GM21381 (cell line): ENCODE measurements around the gene WDR18.
"Not testable (repeated sequence)": the region's sequence is repeated elsewhere in the genome, so short reads cannot be mapped to it uniquely, and the experiment has no call there.

Source experiments
- ATAC-seq: cut with Tn5 transposase; IDR thresholded peaks from one replicate; pipeline ENCODE4 v1.9.1; 2021; ENCODE audit warnings: mild to moderate bottlenecking, moderate library complexity; ENCODE audit not compliant: unreplicated experiment

Gene WDR18

GRCh38 chr19:1018393-1018792 is 34.2 kb downstream of the WDR18 start:
- ATAC-seq: no peak

- ATAC-seq: no peak
Observed at GRCh38 chr19:1018932-1019615, 34.9 kb downstream of the WDR18 start.

DNA sequence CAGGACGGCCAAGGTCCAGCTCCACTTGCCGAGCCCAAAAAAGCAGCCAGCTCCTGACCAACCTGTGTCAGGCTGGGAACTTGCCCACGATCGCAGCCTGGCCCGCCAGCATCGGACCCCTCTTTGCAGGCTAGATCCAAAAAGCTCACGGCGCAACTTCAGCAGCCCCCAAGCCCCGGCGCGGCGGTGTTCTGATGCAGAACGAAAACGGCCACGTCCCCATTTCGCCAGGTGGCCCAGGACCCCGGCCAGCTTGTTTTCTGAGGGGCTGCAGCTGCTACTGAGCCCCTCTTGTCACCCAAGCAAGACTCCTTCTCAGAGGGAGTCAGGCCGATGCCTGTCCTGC is 35.4 kb downstream of the WDR18 start:
- ATAC-seq: no peak

DNA sequence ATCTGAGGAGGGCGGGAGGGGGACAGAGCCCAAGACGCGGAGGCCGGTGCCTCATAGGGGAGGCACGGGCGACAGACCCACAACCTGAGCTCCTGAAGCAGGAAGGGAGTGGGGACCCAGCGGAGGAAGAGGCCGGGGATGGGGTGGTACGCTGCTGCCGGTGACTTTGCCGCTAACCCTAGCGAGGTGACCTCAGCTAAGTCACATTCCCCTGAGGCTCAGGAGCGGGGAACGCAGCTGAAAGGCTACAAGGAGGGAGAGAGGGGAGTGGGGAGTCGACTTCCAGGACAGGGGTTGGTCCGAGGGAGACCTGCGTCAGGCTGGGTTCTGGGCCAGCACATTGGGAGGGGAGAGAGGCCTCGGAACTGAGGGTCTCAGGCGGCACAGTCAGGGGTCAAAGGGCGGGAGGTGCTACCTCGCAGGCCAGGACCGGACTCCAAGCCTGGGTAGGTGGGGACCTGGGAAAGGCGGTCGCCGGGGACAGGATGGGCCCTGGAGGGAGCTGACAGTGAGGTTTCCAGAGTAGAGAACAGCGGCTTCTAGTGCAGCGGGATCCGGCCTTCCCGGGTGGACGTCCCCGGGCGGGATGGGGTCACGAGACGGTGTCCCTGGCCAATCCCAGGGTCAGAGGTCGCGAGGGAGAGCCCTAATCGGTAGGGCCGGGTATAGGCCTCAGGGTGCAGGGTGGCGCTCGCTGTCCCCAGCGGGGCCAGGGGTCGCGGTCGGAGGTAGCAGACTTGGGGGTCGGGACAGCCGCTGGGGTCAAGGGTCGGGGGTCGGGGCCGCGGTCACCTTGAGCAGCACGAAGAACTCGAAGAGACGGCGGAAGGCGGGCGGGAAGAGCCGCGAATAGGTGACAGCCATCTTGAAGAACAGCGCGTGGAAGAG is 36.1 kb downstream of the WDR18 start:
- ATAC-seq: no peak

- ATAC-seq: peak; percentile 74
Observed at GRCh38 chr19:1020868-1021425, 36.8 kb downstream of the WDR18 start, which contains the start of gene TMEM259. TMEM259 (minus strand) TSS chr19:1021123; CDS start chr19:1020996, 127 bp downstream.

- ATAC-seq: not testable (repeated sequence)
Observed at GRCh38 chr19:1023883-1024188, 39.7 kb downstream of the WDR18 start.

GRCh38 chr19:1025080-1025479 is 40.9 kb downstream of the WDR18 start:
- not testable (repeated sequence) for ATAC-seq

DNA sequence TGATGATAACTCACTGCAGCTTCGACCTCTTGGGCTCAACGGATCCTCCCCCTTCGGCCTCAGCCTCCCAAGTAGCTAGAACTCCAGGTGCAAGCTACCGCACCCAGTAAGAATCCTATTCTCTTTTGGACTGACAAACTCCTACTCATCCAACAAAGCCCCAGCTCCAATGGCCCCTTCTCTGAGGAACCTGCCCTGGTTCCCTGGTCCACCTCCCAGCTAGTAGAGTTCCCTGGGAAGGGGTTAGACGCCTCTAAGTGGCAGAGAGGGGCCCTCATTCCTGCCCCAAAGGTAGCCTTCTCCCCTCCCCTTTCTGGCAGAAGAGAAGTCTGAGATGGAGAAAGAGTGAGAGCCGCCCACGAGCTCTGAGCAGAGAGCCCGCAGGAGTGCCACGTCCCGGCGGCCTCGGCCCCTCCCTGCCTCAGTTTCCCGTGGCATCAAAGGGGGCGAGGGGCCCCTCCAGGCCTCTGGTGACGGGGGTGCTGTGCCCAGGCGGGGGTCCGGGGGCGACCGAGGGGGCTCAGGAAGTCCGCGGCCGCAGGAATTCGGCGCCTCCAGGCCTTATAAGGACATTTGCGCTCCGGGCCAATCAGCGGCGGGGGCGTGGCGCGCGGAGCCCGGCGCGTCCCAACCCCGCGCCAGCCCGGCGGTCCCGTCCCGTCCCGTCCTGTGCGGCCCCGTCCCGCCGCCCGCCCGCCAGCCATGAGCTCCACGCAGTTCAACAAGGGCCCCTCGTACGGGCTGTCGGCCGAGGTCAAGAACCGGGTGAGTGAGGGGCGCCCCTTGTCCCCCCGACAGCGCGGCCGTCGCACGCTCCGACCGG is 42.0 kb downstream of the WDR18 start, which contains the start of gene CNN2:
Gene CNN2, plus strand, starts transcription at position 649 of the 823 bp plus-strand sequence. Its CDS starts 54 bp downstream, at position 703.
- ATAC-seq: peak; percentile 53

DNA sequence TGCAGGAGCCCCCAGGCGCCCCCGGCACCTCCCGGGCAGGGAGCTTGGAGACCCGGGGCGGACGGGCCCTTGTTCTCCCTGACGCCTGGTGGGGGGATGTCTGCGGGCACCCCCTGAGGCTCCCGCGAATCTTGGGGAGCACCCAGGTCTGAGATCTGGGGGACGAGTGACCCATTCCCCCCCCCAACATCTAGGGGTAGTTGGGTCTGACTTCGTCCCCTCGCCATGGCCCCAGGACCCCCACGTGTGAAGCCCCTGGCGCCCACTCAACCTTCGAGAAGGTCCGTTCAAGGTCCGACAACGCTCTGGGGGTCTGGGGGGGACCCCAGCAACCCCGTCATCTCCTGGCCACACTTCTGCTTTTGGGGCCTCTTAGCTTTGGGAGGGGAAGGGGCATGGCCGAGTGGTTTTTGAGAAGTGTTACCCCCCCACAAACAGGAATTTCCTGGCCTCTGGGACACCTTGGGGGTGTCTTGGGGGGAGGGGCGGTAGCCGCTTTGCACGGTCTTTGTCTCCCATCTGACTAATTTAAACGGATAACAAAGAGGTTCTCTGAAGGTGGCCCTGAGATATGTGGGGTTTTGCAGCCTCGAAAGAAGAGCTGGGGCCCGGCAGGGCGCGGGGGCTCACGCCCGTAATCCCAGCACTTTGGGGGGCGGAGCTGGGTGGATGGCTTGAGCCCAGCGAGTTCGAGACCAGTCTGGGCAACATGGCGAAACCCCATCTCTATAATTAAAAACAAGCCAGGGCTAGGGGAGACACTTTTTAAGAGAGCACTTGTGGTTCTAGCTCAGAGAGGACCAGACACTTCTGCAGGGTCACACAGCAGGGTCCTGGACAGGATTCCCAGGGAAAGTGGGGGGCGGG is 42.9 kb downstream of the WDR18 start:
- no peak for ATAC-seq

- ATAC-seq: no peak
Observed at GRCh38 chr19:1027650-1028061, 43.5 kb downstream of the WDR18 start.

DNA sequence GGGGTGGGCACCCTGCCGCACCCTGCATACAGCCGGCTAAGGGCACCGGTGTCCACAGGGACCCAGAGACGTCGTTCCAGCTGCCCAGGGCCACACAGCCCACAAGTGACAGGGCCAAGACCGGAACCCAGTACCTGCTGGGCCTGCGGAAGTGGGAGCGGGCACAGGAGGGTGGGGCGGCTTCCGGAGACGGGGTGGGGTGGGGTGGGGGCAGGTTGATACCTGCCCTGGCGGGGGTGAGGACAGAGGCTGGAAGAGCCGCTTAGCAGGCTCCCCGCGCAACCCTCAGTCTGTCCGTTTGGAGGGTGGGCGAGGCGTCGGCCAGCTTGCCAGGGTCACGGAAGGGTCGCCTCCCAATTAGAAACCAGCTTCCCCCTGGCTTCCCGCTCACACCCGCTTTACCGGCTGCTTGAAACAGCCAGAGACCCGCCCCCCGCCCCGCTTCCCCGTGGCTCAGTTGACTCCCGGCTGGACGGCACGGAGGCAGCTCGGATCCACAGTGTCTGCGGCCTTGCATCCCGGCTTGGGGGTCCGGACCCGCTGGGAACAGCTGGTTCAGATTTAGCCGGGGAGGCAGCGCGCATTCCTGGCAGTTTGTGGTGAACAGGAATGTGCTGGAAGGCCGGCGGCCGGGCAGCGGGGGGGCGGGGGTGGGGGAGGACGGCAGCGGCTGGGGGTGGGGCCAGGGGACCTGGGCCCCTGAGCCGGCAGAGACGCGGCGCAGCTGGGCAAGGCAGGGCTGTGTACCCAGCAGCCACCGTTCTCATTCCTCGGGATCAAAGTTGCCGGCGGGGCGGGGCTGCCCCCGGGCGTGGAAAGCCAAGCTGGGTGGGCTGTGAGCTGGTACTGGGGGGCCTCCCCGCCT is 44.1 kb downstream of the WDR18 start:
- peak; percentile 31 for ATAC-seq

- no peak for ATAC-seq
Observed at GRCh38 chr19:1032264-1032867, 48.2 kb downstream of the WDR18 start.

DNA sequence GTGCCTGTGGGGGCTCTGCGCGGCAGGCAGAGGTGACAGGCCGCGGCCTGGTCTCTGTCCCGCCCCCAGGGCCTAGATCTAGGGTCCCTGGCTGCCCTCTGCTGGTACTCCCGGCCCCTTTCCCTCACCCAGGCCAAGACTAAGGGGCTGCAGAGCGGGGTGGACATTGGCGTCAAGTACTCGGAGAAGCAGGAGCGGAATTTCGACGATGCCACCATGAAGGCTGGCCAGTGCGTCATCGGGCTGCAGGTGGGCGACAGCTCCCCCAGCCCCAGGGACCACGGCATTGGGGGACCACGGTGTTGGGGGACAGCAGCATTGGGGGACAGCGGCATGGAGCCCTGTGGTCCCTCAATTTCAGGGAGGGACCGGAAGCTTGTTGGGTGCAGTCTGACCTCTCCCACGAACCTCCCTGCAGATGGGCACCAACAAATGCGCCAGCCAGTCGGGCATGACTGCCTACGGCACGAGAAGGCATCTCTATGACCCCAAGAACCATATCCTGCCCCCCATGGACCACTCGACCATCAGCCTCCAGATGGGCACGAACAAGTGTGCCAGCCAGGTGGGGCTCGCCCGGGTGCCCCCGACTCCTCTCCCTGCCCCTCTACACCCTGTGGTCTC is 52.0 kb downstream of the WDR18 start:
- no peak for ATAC-seq

GRCh38 chr19:1037621-1038064 is 53.5 kb downstream of the WDR18 start:
- ATAC-seq: peak; percentile 8

- no peak for ATAC-seq
Observed at GRCh38 chr19:1038978-1039645, 55.0 kb downstream of the WDR18 start.

DNA sequence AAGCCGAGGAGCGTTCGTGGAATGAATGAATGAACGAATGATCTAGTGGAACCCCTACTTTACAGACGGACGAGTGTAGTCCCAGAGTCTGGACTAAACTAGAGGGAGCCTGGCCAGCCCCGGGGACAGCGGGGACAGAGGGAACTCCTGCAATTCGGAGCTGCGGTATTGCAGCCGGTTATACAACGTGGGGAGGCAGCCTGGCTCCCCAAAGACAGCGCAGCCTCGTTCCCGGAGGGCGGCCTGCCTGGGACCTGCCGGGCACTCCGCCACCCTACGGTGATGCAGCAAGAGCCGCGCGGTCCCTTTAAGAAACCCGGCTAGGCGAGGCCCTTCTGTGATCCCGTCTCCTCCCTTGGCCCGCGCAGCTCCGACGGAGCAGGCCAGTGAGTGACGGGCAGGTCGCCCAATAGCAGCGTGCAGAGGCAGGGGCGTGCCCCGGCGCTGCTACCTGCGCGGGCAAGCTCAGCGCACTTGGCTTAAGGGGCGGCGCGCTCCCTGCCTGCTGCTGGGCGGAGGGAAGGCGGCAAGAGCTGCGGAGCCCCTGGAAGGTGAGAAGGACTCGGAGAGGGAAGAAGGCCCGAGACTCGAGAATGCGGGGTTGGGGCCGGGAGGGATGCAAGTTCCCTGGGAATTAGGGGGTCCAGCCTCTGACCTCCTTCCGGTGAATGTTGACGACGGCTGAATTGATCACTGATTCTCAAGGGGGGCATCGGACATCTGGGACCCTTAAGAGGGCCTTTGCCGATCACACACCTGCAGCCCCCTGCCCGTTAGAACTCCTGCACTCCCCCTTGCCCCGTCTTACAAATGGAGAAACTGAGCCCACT is 55.7 kb downstream of the WDR18 start, which contains the start of gene ABCA7:
Gene ABCA7, plus strand, starts transcription at position 462 of the 830 bp plus-strand sequence. CDS start 1,255 bp downstream, outside the sequence.
- peak; percentile 61 for ATAC-seq
